GM21576 (cell line): ENCODE results near the gene SORBS1.

Source experiments
- ATAC-seq: cut with Tn5 transposase; IDR thresholded peaks from one replicate; pipeline ENCODE4 v1.9.1; 2021; ENCODE audit warnings: mild to moderate bottlenecking, moderate library complexity; ENCODE audit not compliant: unreplicated experiment

The SORBS1 gene

DNA sequence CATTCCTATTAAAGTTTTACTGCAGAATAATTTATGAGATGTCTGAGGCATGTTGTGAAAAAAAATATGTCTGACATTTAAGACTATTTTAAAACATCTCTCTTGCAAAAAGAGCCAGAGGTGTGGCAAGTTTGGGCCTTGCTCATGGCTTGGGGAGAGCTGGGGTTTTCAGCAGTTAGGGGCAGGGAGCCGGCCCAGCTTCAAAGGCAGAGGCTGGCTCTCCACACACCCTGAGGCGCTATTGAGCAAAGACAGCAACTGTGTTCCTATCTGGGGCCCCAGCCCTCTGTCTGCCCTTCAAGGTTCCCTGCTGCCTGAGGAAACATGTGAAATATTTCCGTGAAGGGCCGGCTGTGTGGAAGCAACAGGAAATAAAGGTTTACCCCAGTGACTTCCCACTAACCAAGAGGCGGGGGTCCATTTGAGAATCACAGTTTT is 94.0 kb downstream of the SORBS1 start:
- ATAC-seq: no peak

- ATAC-seq: no peak
Measured at GRCh38 chr10:95466436-95466835, 94.7 kb downstream of the SORBS1 start.

DNA sequence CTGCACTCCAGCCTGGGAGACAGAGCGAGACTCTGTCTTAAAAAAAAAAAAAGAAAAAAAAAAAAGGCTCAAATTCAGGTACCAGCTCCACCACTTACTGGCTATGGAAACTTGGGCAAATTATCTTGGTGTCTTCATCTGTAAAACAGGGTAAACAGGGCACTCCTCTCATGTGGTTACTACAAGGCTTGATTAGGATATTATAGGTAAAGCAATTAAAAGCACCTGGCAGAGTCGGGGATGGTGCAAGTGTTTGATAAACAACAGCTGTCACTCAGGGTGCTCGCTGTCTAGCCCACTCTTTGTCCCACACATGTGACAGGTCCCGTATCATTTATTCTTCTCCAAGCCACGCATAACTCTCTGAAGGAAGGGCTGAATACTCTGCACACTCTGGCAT is 96.9 kb downstream of the SORBS1 start:
- ATAC-seq: no peak

DNA sequence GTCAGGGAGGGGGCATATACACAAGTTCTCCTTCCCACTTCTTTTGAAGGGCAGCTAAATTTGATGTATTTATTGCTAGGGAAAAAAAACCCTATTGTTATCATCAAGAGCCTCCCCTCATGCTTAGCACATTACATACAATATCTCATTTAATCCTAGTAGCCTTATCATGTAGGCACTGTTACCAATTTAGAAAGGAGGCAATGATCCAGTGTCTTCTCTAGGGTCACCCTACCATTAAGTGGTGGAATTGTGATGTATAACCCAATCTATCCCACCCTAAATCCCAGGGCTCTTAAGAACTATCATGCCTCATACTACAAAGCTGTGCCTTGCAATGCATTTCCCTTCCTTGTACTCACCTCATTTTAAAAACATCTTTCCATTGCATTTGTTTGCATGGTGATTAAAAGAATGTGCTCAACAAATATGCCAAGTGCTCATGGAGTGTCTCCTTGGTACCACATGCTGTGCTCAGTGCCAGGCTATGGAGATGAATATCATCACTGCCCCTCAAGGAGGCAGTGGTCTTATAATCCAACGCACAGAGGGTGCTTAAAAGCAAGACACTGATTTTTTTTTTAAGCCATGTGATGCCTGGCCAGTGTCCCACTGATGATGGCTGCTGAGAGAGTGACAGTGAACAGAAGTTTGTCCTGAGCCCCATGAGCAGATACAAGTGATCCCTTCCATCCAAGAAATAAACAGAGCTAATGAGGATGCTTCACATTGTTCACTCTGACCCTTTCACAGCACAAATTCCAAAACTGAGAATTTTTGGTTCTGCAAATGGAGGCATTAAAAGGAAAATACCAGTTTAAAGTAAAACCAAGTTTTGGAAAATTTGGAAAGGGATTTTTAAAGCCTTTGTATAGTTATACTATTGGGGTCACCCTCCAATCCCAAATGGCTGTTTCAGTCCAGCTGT is 98.2 kb downstream of the SORBS1 start:
- no peak for ATAC-seq

- no peak for ATAC-seq
Measured at GRCh38 chr10:95461611-95462010, 99.6 kb downstream of the SORBS1 start.

- ATAC-seq: no peak
Measured at GRCh38 chr10:95459446-95460045, 101.6 kb downstream of the SORBS1 start.

GRCh38 chr10:95458871-95459270 is 102.3 kb downstream of the SORBS1 start:
- no peak for ATAC-seq

- ATAC-seq: no peak
Measured at GRCh38 chr10:95458014-95458413, 103.2 kb downstream of the SORBS1 start.

- no peak for ATAC-seq
Measured at GRCh38 chr10:95457319-95457886, 103.8 kb downstream of the SORBS1 start.

DNA sequence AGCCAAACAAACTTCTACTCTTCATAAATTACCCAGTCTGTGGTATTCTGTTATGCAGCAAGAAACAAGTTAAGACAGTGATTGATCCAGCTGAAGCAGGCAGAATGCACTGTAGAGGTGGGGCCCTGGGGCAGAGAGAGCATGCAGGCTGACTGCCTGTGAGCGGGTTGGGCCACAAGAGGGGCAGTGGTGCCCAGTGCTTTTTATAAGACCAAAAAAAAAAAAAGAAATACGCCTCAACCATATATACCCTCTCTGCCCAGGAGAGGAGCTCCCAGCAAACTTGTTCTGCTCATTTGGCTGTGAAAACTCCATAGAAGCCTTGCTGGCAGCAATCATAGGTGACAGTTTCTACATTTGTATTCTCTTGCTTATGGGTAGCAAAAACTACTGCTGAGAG is 104.7 kb downstream of the SORBS1 start:
- no peak for ATAC-seq

- ATAC-seq: no peak
Measured at GRCh38 chr10:95454940-95455339, 106.2 kb downstream of the SORBS1 start.

- no peak for ATAC-seq
Measured at GRCh38 chr10:95454356-95454755, 106.8 kb downstream of the SORBS1 start.

- ATAC-seq: no peak
Measured at GRCh38 chr10:95451568-95452524, 109.3 kb downstream of the SORBS1 start.

GRCh38 chr10:95451150-95451549 is 110.0 kb downstream of the SORBS1 start:
- ATAC-seq: no peak

GRCh38 chr10:95450188-95450587 is 111.0 kb downstream of the SORBS1 start:
- no peak for ATAC-seq

- no peak for ATAC-seq
Measured at GRCh38 chr10:95447685-95448084, 113.5 kb downstream of the SORBS1 start.

DNA sequence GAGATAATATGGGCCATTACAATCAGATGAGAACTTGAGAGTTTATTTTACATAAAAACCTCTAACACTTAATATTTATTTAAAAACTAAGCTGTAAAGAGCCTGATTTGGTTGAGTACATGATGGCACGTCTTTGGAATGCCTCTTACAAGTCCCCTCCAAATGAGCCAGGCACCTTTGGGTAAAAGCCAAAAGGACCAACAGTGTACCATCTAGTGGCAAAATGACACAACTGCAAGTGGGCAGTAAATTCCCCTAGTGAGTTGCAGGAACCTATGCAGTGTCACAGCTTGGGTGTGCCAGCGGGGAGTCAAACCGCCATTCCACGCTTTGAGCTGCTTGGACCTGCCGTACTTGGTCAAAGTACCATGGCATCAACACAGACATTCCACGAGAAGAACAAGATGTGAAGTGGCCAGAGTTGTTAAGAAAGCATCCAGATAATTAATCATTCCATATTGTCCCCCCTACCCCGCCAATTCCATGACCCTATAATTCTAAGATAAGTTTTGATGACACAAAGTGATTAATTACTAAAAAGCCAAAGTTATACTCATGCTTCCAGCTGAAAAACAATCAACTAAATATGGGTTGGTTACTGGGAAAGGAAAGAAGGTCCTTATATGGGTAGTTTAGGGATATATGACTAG is 115.2 kb downstream of the SORBS1 start:
- ATAC-seq: no peak

GRCh38 chr10:95445223-95445836 is 115.8 kb downstream of the SORBS1 start:
- ATAC-seq: no peak

DNA sequence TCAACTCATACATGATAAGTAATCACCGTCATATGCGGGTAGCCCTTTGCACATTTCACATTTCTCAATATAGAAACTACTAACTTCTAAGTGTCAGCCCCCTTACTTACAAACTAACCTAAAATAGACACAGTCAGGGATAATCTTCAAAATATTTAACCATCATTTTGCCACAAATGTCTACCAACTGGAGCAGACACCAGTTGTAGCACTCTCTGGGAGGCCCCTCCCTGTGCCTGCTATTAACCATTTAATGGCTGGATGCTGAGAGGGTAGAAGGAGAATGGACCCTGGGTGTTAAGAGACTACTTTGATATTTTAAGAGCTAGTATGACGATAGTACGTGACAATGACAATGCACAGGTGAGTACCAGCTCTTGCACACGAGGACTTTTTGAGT is 116.4 kb downstream of the SORBS1 start:
- ATAC-seq: no peak

GRCh38 chr10:95443636-95444035 is 117.5 kb downstream of the SORBS1 start:
- ATAC-seq: no peak
